ENCODE measurements around the gene PANK4.
A peak's percentile ranks its signal among the peaks of the same experiment; 100 is the strongest.

PANK4 gene

GRCh38 chr1:2494323-2494693, 32.1 kb downstream of the PANK4 start:
- no peak for DNase-seq

DNA sequence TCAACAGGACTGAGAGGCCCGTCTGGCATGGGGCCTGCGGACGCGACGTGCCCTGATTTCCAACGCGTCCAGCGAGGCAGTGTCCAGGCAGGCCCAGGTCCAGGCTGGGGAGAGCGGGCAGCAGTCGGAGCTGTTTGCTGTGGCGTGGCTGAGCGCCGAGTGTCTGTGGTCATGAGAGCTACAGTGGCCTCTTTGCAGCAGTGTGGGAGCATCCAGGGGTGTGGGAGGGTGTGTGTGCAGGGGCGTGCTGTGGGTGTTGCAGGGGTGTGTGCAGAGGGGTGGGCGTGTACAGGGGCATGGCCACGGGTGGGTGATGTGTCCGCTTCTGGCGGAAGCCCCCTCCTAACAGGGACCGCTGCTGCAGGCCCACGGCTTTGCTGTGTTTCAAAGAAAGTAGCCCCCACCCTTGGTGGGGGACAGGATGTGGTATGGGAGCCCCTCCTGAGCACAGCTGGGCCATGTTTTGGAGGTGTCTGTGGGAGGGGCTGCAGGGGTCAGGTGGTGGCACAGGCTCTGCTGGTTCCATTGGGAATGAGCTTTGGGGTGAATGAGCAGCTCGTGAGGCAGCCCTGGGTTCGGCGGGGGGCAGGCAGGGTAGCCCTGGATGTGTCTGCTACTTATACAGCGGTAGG, 32.6 kb downstream of the PANK4 start:
- DNase-seq = no peak

- DNase-seq = no peak
These were observed 33.2 kb downstream of the PANK4 start for GRCh38 chr1:2493218-2493617.

GRCh38 chr1:2492091-2492490, 34.3 kb downstream of the PANK4 start:
- DNase-seq = peak; percentile 7

DNA sequence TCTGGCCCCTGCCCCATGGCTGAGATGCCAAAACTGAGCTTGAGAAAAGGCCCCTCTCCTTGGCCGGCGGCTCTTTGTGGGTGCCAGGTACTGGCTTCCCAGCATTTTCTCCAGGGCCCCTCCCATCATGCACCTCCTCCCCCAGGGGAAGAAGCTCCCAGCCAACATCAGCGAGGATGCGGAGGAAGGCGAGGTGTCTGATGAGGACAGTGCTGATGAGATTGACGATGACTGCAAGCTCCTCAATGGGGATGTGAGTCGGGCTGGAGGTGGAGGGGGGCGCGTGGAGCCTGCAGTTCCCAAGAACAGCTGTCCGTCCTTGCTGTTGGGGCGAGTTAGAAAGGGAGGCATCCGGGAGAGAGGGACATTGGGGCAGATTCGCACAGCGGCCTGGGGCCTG, 36.8 kb downstream of the PANK4 start:
- DNase-seq = no peak

DNA sequence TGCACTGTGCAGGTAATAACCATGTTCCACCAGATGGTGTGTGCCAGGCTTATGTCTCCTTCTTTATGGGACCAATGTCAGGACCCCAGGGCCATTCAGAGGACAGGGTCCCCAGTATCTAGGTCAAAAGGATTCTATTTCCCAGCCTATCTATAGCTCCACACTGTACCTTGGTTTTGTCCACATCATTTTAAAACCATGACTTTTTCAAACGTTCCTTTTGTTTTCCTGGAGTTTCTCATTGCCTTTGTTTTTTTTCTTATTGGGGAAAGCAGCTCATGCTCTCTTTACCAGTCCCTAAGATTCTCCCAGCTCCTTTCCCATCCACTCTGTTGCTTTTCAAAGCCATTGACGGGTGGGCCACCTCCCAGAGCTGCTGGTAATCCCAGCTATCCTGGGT, 37.7 kb downstream of the PANK4 start:
- DNase-seq = no peak

GRCh38 chr1:2486558-2486957, 39.8 kb downstream of the PANK4 start:
- no peak for DNase-seq

DNA sequence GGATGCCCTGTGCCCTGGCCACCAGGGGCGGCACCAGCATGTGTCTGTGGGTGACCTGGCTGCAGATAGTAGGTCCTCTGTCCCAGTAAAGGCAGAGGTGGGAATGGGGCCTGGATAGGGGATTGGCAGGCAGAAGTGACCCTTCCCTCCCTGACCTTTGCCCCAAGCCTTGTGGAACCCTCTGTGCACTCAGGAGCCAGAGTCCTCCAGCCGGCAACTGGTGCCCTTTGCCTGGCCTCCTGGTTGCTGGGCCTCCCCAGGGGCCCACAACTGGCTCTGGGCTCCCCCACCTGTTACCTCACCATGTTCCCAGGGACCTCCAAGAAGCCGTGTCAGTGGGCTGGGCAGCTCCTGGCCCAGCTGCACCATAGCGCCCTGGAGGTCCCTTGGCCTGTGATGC, 40.4 kb downstream of the PANK4 start:
- DNase-seq = no peak

DNA sequence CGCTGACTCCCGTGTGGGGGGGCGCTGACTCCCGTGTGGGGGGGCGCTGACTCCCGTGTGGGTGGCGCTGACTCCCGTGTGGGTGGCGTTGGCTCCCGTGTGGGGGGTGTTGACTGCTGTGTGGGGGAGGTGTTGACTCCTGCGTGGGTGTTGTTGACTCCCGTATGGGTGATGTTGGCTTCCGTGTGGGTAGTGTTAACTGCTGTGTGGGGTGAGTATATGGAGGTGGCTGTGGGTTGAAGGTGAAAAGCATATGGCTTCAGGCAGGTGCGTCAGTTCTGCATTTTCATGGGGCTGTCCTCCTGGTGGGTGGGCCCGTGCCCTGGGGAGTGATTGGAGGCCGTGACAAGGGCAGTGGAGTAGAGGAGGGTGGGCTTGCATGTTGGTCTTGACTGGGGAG, 42.4 kb downstream of the PANK4 start:
- DNase-seq = no peak

DNA sequence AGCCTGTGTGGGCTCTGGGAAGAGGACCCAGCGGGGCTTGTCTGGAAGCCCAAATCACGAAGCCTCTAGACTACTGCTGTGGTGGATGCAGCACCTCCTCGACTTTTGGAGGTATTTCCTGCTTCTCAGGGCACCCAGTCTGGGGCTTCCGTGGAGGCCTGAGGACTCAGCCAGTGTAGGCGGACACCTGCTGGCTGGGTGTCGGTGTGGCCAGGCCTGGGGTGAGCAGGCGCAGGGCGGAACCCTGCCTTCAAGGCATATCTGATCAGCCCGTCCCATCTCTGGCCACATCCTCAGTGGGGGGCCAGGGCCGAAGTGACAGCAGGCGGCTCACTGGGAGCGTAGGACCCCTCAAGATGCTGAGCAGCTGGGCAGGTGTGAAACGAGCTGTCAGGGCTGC, 43.4 kb downstream of the PANK4 start:
- no peak for DNase-seq

DNA sequence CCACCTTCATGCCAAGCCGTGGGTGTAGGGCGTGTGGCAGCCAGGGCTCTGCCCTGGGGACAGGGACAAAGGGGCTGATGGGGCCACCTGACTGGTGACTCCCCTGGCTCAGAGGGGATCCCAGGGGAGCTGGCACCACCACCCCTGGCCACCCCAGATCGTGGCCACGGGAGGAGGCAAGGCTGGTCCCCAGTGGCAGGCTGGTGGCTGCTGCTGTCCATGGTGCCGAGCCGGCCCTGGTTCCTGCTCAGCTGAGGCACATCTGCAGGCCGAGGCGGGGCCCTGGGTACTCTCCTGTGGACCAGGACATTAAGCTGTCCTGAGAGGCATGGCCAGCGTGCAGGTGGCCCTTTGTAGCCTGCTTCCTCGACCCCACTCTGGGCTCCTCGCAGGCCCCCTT, 43.8 kb downstream of the PANK4 start:
- no peak for DNase-seq

DNA sequence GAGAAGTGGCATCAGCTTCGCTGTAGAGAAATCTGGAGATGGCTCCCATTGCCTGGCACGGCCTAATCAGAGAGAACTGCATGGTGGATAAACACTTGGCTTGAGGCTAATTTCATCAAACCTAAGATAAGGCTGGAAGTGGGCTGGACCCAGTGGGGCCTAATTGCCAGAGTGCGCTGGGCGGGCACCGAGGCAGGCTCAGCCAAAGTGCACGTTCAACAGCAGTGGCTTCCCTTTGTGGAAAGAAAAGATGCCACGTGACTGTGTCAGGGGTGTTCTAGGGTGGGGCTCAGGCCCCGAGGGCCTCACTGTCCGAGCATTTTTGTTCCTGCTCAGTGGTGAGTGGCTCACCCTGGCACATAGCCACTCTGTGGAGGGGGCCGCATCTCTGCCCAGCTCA, 44.5 kb downstream of the PANK4 start:
- peak; percentile 92 for DNase-seq

DNA sequence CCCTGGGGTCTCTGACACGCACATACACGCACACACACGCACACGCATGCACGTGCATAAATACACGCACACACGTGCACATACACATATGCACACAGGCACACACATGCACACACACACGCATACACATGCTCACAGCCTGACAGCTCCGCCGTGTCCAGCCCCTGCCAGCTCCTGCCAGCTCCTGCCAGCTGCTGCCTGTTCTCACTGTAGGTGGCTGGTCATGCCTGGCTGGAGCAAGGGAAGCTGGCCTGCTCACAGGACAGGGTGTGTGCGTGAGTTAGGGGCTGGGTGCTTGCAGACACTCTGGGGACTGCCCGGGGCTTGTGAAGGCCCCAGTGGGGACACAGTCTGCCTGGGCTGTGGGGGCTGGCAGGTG, 45.4 kb downstream of the PANK4 start:
- DNase-seq = peak; percentile 74

DNA sequence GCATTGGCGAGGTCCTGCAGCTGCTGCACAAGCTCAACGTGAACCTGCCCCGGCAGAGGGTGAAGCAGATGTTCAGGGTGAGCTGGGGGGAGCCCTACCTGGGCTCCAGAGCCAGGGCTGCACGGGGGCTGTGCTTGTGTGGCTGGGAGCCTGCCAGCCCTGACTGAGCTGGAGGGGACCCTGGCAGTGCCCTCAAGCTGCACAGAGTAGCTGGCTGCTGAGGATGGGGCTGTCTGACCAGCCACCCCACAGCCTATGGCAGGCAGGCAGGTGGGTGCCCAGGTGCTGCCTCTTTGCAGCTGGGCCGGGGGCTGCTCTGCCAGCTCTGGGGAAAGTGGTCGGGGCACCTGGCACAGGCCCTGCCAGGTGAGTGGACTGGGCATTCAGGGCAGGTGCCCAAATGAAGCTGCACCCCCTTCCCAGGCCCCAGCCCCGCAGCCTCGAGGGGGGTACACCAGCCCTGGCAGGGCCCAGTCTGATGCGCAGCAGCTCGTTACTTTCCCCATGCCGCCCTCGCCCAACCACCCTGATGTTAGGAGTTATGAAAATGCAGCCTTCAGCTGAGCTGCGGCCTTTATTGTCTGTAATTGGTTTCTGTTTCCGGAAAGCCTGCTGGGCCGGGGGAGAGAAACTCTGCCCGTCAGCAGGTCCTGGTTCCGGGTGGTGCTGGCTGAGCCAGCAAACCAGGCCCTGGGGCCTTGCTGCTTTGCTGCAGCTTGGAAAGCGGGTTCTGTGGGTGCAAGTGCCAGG, 46.0 kb downstream of the PANK4 start:
- DNase-seq = no peak

GRCh38 chr1:2479618-2480017, 46.8 kb downstream of the PANK4 start:
- DNase-seq = no peak

GRCh38 chr1:2479186-2479585, 47.2 kb downstream of the PANK4 start:
- DNase-seq = no peak

- no peak for DNase-seq
These were observed 48.5 kb downstream of the PANK4 start for GRCh38 chr1:2477791-2478499.

DNA sequence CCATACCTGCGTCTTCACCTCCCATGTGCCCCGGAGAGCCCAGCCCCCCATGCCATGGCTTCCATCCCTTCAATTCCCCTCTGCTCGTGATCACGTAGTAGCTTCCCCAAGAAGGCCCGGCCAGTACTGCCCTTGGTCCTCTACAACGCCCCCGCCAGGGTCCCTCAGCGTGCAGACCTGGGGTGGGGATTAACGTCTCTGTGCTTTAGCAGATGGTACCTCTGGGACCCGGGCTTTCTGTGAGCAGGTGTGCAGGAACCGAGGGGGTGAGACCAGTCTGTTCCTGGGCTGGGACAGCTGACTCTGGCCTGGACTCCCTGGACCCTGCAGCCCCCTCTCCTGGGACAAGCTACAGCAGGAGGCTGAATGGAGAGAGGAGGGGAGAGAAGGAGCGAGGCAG, 49.1 kb downstream of the PANK4 start:
- no peak for DNase-seq

GRCh38 chr1:2476061-2476999, 50.1 kb downstream of the PANK4 start, which contains the start of gene PLCH2:
Gene PLCH2, plus strand, starts transcription at chr1:2476289. Its CDS starts 300 bp downstream, at chr1:2476589.
- no peak for DNase-seq

- DNase-seq = no peak
These were observed 50.8 kb downstream of the PANK4 start for GRCh38 chr1:2475571-2475970.

- DNase-seq = no peak
These were observed 51.4 kb downstream of the PANK4 start for GRCh38 chr1:2474933-2475371.

GRCh38 chr1:2474104-2474844, 52.1 kb downstream of the PANK4 start:
- no peak for DNase-seq
